HEK293 (cell line): ENCODE measurements around the gene NTSR2.

Source experiments
- CTCF ChIP-seq: fragments of 450-650 bp; formaldehyde crosslinking; IDR thresholded peaks from 2 replicates; pipeline ENCODE4 v1.5.1; 2016; ENCODE audit warnings: missing biosample characterization, missing genetic modification characterization
- KLF10 ChIP-seq: fragments of 450-650 bp; IDR thresholded peaks from 2 replicates; pipeline ENCODE4 v1.5.1; 2018; ENCODE audit warnings: missing biosample characterization, mild to moderate bottlenecking, missing genetic modification characterization
- YY1 ChIP-seq: fragments of 450-650 bp; formaldehyde crosslinking; IDR thresholded peaks from 2 replicates; pipeline ENCODE4 v1.5.1; 2018; ENCODE audit warnings: missing biosample characterization, missing genetic modification characterization
- ZNF114 ChIP-seq: fragments of 450-650 bp; formaldehyde crosslinking; IDR thresholded peaks from 2 replicates; pipeline ENCODE4 v1.5.0; 2017; ENCODE audit warnings: missing biosample characterization, missing genetic modification characterization
- ZNF274 ChIP-seq, 2 experiments: fragments of 200-500 bp in 1 of 2; fragments of 450-650 bp in 1 of 2; sonication (Bioruptor generic) in 1 of 2; formaldehyde crosslinking in 1 of 2; IDR thresholded peaks; 2 replicates each; pipeline versions ENCODE4 v1.5.1 to v1.6.1; 2014 to 2016; ENCODE audit warnings: borderline replicate concordance in 1 of 2, inconsistent platforms in 1 of 2, low read length in 1 of 2, missing biosample characterization in 1 of 2, missing genetic modification characterization in 1 of 2
- ZNF292 ChIP-seq: fragments of 450-650 bp; formaldehyde crosslinking; IDR thresholded peaks from 2 replicates; pipeline ENCODE4 v1.5.1; 2016; ENCODE audit warnings: low read depth, missing biosample characterization, missing genetic modification characterization, borderline replicate concordance

- TF ChIP-seq ZNF292 (tag by site-specific recombination): no peak
- TF ChIP-seq ZNF114 (tag by site-specific recombination): no peak
- no peak for TF ChIP-seq YY1 (tag by site-specific recombination)
- no peak for TF ChIP-seq ZNF274 (IDR thresholded peaks at IDR 0.05; ENCODE audit: low read length)
- TF ChIP-seq ZNF274 (tag by site-specific recombination; IDR thresholded peaks at IDR 0.05; ENCODE audit: borderline replicate concordance): no peak
- TF ChIP-seq KLF10 (tag by site-specific recombination): no peak
- no peak for TF ChIP-seq CTCF (tag by site-specific recombination)
Measured at GRCh38 chr2:11683966-11684365, 14.0 kb upstream of the NTSR2 start.
